GM18502 (cell line): ENCODE measurements around the gene TNRC6B.
"Not testable (repeated sequence)": the region's sequence is repeated elsewhere in the genome, so short reads cannot be mapped to it uniquely, and the experiment has no call there.

Source experiments
- ATAC-seq: cut with Tn5 transposase; IDR thresholded peaks from one replicate; pipeline ENCODE4 v1.9.1; 2021; ENCODE audit warnings: mild to moderate bottlenecking; ENCODE audit not compliant: unreplicated experiment, poor library complexity

Gene TNRC6B

GRCh38 chr22:40177738-40178416 is at the start of gene TNRC6B:
TNRC6B (plus strand) TSS chr22:40177925; CDS start chr22:40178136, 211 bp downstream.
- ATAC-seq = peak; percentile 79

- no peak for ATAC-seq
Observed at GRCh38 chr22:40128989-40129388, 48.7 kb upstream of the TNRC6B start.

- ATAC-seq = no peak
Observed at GRCh38 chr22:40137132-40137531, 40.6 kb upstream of the TNRC6B start.

GRCh38 chr22:40138866-40139265 is 38.9 kb upstream of the TNRC6B start:
- ATAC-seq = no peak

- ATAC-seq = no peak
Observed at GRCh38 chr22:40147388-40148176, 30.1 kb upstream of the TNRC6B start.

- ATAC-seq = no peak
Observed at GRCh38 chr22:40153192-40153591, 24.5 kb upstream of the TNRC6B start.

- no peak for ATAC-seq
Observed at GRCh38 chr22:40153705-40154104, 24.0 kb upstream of the TNRC6B start.

GRCh38 chr22:40156001-40156516 is 21.7 kb upstream of the TNRC6B start:
- no peak for ATAC-seq

- ATAC-seq = not testable (repeated sequence)
Observed at GRCh38 chr22:40156682-40157081, 21.0 kb upstream of the TNRC6B start.

- no peak for ATAC-seq
Observed at GRCh38 chr22:40157330-40157945, 20.3 kb upstream of the TNRC6B start.

GRCh38 chr22:40161194-40161593 is 16.5 kb upstream of the TNRC6B start:
- ATAC-seq = no peak

- ATAC-seq = not testable (repeated sequence)
Observed at GRCh38 chr22:40165537-40165936, 12.2 kb upstream of the TNRC6B start.

GRCh38 chr22:40175611-40176244 is 2.0 kb upstream of the TNRC6B start:
- ATAC-seq = no peak

GRCh38 chr22:40176921-40177737 is 596 bp upstream of the TNRC6B start:
- no peak for ATAC-seq

GRCh38 chr22:40178417-40179409 is 988 bp downstream of the TNRC6B start:
- no peak for ATAC-seq

GRCh38 chr22:40179526-40179925 is 1.8 kb downstream of the TNRC6B start:
- ATAC-seq = no peak

- ATAC-seq = no peak
Observed at GRCh38 chr22:40180403-40180802, 2.7 kb downstream of the TNRC6B start.

GRCh38 chr22:40181323-40181722 is 3.6 kb downstream of the TNRC6B start:
- ATAC-seq = no peak
